GM13977 (cell line): ENCODE measurements around the gene PSMD1.
A peak's percentile ranks its signal among the peaks of the same experiment; 100 is the strongest.

Source experiments
- DNase-seq: peaks from one replicate; pipeline ENCODE4 v3.0.0; 2012; ENCODE audit warnings: low spot score
- CTCF ChIP-seq: IDR thresholded peaks from 2 replicates; pipeline ENCODE4 v1.5.1; 2012; ENCODE audit warnings: mild to moderate bottlenecking, control low read depth; ENCODE audit not compliant: insufficient read depth; ENCODE audit errors: extremely low read depth, missing control alignments
- in situ Hi-C: fragments of 300-500 bp; cut with MboI; formaldehyde crosslinking; loops from one replicate; pipeline ENCODE4 v1.12.0; 2022; ENCODE audit warnings: low sequenced_read_pairs, low pct_unique_long_range_greater_than_20kb, mixed read lengths, inconsistent platforms; ENCODE audit not compliant: unreplicated experiment

Gene PSMD1

DNA sequence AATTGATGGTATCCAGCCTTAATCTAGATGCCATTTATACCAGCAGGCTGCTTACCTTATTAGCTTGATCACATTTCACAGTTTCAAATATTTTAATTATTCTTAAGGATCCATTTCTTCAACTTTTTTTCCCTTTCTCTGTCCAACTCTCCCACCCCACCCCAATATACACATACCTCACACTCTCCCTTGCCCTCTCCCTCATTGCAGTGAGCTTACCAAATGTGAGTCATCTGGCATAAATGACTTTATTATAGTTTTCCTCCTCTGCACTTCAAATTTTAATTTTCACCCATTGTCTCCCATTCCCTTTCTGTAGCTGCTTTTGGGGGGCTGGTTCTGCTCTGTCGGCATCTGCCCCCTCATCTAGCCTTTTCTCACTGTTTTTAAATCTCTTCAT, 55.3 kb downstream of the PSMD1 start:
- DNase-seq = no peak
- TF ChIP-seq CTCF = no peak
- in situ Hi-C loops = no loop called here

DNA sequence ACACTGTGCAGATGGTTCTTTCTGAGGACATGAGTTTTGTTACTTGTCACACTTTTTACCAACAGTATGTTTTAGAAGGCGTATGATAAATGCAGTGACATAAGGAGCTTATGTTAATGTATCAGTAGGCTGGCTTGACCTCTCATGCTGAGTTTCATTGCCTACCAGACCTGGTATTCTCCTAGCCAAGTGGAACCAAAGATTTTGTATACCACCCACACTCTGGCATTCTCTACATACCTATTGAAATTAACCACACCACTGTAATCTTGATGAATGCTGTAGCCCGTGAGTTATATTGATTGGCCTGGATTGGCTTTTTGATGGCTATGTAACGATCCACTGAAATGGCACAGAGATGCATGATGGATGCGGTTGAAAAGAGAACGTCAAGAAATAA, 56.8 kb downstream of the PSMD1 start:
- no peak for TF ChIP-seq CTCF
- no peak for DNase-seq
- in situ Hi-C loops = no loop called here

GRCh38 chr2:231115651-231116050, 59.0 kb downstream of the PSMD1 start:
- in situ Hi-C loops = no loop called here
- DNase-seq = no peak
- TF ChIP-seq CTCF = no peak

GRCh38 chr2:231117148-231117547, 60.5 kb downstream of the PSMD1 start:
- no peak for DNase-seq
- in situ Hi-C loops = no loop called here
- TF ChIP-seq CTCF = no peak

GRCh38 chr2:231117922-231118613, 61.4 kb downstream of the PSMD1 start:
- TF ChIP-seq CTCF = no peak
- in situ Hi-C loops = no loop called here

GRCh38 chr2:231118614-231118942, 61.9 kb downstream of the PSMD1 start:
- in situ Hi-C loops = no loop called here
- no peak for TF ChIP-seq CTCF
- DNase-seq = no peak

More at GRCh38 chr2:231117922-231118613, 61.4 kb downstream of the PSMD1 start:
- DNase-seq = peak; percentile 12

GRCh38 chr2:231123362-231123898, 66.8 kb downstream of the PSMD1 start:
- no peak for DNase-seq
- in situ Hi-C loops = no loop called here
- TF ChIP-seq CTCF = no peak
